NK-92 (cell line): ENCODE measurements around the gene LIMS4.
"Not testable (repeated sequence)": the region's sequence is repeated elsewhere in the genome, so short reads cannot be mapped to it uniquely, and the experiment has no call there.

Source experiments
- DNase-seq: peaks from one replicate; lab custom pipeline; 2025; ENCODE audit not compliant: unreplicated experiment; lab: John Stamatoyannopoulos, UW

Gene LIMS4, protein sequence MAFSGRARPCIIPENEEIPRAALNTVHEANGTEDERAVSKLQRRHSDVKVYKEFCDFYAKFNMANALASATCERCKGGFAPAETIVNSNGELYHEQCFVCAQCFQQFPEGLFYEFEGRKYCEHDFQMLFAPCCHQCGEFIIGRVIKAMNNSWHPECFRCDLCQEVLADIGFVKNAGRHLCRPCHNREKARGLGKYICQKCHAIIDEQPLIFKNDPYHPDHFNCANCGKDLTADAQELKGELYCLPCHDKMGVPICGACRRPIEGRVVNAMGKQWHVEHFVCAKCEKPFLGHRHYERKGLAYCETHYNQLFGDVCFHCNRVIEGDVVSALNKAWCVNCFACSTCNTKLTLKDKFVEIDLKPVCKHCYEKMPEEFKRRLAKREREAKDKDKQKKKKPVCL

DNA sequence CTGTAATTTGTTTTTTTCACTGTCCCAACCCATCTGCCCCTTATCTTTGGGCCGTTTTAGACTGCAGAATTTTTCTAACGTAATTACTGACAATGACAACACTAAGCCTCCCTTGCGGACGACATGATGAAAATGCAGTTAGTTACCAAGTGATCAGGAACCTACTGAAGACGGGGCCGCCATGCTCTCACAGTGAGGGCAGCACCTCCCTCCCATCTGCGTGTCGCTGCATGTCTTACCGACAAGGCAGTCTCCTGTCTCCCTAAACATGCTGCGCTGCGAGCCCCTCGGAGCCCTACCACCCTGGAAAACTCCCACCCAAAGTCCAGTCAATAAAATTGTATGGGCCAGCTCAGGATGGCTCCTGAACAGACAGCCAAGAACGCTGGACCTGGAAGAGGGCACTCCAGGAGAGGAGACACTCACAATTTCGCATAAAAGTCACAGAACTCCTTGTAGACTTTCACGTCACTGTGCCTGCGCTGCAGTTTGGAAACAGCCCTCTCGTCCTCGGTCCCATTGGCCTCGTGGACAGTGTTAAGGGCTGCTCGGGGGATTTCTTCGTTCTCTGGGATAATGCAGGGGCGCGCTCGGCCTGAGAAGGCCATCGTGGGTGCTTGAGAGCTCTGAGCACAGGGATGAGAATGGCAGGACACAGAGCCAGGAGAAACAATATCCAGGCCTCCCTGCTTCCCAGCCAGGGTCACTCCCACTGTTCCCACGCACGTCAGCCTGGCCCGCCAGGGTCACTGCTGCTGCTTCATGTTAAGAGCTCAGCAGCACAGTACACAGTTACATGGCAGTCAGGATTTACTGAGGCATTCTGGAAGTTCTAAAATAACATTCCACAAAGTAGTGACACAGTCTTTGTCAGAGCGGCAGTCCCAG is at the start of gene LIMS4:
LIMS4 (minus strand) TSS at position 646 of the 888 bp plus-strand sequence; CDS start at position 608, 38 bp downstream.
- not testable (repeated sequence) for DNase-seq

DNA sequence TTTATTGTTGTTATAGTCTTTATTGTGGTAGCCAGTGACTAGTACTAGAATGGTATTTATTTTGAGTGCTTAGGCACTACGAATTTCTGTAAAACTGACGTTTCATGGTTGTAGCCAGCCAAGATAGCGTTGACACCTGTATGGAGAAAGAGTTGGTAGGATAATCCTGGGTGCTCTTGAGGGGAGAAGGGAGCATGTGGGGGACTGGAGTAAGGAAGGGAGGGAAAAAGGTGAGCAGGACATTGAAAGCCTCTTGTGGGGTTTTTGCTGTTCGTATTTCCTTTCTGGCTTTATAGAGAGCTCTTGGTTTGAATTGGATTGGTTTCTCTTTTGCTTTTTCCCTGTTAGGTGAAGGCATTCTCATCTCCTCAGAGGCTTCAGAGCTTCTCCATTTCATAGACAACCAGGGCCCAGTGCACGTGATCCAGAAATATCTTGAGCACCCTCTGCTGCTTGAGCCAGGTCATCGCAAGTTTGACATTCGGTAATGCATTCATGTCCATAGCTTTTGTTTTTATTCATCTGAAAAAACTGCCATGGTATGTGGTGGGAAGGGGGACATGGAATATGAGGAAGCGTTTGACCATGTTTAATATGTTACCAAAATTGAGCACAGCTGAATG is 27.2 kb upstream of the LIMS4 start:
- DNase-seq = not testable (repeated sequence)

DNA sequence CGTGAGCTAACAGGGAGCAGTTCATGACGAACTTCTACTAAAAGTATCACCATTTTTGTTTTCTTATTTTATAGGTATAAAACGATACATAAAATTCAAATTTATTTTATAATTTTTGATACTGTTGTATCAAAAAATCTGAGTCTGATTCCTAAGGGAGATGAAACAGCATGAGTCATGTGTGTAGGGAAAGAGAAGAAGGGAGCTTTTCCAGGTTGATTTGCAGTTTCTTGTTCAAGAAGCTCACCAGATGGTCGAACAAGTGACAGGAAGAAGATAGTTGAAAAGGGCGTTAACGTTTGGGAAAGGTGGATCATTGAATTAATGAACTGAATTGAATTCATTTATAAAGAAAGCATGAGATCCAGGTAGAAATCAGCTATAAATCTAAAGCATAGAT is 23.4 kb upstream of the LIMS4 start:
- DNase-seq = not testable (repeated sequence)

DNA sequence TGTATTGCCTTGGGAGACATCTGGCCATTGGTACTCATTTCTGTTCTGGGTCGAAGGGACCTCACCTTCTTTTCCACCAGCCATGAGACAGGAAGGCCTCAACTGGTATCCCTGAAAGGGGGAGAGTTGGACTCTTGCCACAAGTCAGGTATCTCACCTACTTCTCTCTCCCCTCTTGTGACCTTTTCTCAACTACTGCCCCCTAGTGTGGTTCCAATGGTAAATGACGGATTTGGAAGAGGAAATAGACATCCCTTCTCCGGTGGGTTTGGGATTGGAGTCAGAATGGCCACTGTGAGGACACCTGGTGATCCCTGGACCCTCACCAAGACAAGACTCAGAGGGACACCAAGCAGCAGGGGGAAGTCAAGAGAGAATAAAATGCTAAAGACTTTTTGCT is 21.9 kb upstream of the LIMS4 start:
- not testable (repeated sequence) for DNase-seq

DNA sequence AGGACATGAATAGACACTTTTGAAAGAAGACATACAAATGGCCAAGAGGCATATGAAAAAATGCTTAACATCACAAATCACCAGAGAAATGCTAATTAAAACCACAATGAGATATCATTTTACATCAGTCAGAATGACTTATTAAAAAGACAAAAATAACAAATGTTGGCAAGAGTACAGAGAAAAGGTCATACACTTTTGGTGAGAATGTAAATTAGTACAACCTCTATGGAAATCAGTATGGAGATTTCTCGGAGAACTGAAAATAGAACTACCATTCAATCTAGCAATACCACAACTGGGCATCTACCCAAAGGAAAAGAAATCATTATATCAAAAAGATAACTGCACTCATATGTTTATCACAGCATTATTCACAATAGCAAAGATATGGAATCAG is 16.4 kb upstream of the LIMS4 start:
- DNase-seq = not testable (repeated sequence)

DNA sequence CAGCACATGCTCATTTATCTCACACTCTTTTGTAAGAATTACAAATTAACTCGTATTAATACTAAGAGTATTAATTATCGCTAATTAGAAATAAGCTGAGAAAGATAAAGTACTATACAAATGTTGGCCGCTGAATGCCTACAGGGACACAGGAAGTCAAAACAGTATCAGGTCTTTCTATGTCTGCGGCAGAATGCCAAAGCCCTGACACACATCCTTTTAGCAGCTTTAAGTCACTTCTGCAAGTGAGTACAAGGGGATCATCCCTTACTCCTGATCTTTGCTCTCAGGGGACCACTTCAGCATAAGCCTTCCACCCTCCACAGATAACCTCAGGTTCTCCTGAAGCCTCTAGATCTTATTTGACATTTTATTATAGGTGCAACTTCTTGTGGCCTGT is 10.1 kb upstream of the LIMS4 start:
- not testable (repeated sequence) for DNase-seq

DNA sequence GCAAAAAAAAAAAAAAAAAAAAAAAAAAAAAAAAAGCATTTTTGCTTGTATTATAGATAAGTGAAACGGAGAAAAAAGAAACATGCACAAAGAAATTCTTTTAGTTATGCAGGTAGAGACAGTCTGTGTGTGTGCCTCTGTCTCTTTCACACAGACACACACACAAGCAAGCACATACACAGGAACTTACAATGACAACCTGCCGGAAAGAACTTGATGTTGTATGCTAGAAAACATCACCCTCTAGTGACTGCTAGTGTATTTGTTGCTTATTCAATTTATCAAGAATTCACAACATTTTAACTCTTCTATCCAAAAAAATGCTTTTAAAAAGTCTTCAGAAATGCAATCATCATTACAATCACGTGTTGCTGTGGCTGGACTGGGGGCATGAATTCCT is 8.6 kb upstream of the LIMS4 start:
- not testable (repeated sequence) for DNase-seq

DNA sequence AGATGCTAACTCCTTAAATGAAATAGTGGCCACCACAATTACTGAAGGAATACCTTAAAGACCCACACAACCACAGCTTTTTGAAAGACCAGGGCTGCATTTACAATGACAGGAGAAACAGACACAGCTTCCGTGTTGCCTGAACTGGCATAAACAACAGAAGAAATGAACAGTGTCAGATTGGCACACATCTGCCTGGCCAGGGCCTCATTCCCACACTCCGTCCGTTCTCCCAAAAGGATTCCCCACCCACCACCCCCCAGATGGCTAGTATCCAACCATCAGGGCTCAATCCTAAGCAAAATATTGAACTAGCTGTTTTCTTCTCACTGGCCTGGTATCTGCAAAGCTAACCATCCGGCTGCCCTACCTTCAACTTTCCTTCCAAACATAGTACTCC is 7.5 kb upstream of the LIMS4 start:
- DNase-seq = not testable (repeated sequence)

DNA sequence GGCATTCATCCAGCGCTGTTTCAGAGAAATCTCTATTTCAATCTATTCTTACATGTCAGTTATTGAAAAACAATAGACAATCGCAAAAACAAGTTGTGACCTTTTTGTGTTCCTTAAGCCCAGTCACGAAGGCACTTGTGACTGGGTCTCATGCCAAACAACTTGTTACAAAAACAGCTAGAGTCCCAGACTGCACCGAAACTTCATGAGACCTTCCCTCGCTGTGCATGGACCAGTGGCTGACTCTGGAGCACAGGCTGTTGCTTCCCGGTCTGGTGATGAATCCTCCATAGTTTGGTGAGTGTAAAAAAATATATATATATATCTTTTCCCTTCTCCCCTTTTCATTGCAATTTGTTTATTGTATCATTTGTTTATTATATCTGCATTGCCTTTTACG is 4.8 kb upstream of the LIMS4 start:
- DNase-seq = not testable (repeated sequence)

DNA sequence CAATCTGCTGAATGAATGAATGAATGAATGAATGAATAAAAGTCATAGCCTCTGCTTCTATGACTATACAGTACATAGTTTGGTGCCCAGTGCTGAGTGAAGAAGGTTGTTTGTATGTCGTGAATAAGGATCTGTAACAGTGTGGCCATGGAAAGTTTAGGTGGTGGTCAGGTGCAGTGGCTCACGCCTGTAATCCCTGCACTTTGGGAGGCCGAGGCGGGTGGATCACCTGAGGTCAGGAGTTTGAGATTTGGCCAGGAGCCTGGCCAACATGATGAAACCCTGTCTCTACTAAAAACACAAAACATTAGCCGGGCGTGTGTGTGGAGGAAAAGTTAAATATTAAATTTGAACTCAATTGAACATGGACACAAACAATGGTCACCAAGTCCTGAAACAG is 4.3 kb upstream of the LIMS4 start:
- not testable (repeated sequence) for DNase-seq

DNA sequence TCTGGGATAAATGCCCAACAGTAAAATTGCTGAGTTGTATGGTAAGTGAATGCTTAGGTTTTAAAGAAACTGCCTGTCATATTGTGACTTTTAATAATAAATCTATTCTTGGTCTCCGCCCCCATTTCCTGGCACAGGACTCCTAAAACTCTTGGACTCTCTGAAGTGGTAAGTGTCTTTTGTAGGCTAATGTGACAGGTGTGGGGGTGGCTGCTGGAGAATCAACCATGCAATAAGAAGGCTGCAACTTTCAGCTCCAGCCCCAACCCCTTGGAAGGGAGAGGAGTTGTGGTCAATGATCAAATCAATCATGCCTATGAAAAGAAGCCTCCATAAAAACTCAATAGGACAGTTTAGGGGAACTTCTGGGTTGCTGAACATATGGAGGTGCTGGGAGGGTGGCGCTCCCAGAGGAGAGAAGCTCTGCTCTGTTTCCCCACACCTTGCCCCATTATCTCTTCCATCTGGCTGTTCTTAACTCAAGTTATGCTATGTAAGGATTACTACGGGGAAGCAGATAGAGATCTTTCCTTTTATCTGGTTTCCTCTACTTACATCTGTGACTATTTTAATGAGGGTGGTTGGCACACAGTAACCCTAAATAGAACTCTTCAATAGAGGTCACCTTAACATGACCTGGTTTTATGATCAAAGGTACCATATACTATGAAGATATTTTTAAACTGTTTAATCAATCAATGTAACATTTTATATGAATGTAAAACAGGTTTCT is 3.2 kb upstream of the LIMS4 start:
- DNase-seq = not testable (repeated sequence)

DNA sequence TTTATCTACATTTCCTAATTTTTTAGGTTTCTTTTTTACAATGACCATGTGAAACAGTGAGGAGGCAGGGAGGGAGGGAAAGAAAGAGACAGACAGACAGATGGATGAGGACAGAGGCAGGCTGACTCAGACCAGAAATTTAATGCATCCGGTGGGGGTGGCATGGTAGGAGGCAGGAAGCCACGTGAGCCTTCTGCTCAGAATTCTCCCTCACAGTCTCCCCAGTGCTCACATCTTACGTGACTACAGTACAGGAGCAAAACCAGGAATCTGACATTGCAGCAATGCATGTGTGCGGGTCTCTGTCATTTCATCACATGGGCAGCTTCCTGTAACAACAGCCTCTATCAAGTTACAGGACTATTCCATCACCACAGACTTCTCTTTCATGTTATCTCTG is 2.3 kb upstream of the LIMS4 start:
- DNase-seq = not testable (repeated sequence)

DNA sequence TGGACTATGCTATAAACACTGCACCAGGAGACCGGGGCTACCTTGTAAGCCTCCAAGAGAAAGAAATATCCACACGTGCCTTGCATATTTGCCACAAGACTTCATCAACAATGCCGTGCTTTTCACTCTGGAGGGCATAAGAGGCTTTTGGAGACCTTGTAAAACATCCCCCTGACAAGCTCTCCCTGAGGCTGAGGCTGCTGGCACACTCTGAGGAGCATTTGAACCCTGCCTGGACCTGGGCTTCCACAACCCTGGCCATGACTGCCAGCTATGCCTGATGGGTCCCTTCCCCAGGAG is 393 bp upstream of the LIMS4 start:
- DNase-seq = not testable (repeated sequence)

DNA sequence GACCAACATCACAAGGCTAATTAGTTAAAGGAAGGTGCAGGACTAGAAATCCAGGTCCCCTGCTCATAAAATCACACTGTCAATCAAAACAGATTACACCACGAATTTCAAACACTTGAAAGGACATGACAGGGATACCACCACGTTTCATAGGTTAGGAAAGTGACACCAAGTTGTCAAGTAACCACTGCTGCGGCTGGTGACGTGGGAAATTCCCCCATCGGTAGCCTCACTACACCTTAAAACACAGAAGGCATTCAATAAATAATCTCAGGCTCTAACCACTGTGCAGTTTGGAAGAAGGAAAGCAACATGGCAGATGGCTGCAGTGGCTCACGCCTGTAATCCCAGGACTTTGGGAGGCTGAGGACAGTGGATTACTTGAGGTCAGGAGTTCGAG is 3.7 kb downstream of the LIMS4 start:
- not testable (repeated sequence) for DNase-seq

DNA sequence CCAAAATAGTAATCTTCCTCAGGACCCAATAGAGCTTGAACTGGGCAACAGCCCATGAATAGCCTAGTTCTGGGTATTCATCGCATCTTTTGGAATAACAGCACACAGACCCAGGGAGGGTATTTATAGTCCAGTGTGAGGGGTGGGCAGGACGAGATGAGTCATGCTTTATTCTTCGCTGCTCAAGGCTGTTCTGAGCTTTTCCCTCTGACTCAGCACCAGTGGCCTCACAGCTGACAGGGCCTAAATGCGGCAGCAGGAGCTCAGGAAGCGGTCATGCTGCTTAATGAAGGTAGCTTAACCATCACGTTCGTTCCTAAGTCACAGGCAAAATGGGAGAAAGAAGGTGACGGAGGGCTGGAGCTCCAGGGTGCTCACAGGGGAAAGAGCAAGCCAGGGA is 7.3 kb downstream of the LIMS4 start:
- DNase-seq = not testable (repeated sequence)

DNA sequence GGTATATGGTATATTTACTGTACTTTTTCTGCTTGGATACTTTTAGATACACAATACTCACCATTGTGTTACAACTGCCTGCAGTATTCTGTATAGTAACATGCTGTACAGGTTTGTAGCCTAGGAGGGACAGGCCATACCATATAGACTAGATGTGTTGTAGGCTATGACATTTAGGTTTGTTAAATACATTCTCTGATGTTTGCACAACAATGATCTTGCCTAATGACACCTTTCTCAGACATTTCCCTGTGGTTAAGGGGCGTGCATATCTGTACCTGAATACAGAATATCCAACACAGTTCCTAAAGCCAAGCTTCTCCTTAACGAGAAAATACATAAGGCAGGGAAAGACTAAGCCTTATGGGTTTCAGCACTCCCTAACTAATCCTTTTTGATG is 10.2 kb downstream of the LIMS4 start:
- not testable (repeated sequence) for DNase-seq

DNA sequence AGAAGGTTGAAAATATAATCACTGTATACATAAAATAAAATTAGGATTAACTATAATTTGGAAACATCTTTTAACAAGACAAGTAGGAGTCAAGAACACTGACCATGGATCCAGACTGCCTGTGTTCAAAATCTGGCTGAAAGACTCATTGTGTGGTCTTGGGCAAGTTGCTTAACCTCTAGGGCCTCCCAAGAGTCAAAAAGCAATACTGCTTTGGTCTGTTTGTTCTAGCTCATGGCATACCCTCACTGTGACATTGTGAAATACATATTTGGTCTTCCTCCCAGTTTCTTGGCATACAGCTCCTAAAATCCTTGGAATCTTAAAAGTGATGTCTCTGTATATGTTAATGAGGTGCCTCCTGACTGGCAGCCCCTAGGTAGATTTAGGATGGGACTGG is 12.3 kb downstream of the LIMS4 start:
- DNase-seq = not testable (repeated sequence)

DNA sequence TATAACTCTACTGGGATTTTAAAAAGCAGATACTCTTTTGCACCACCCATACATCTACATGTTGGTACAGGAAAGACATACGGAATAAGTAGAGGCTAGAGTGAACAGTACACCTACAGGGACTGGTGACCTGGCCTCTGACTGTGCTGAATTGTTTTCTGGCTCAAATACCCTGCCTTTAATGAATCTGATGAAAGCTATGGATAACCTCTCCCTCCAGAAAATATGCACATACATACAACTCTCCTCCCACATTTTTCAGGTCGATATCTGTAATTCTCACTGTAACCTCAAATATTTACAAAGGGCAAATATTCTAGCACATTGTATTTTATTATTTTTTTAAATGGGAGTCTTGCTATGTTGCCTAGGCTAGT is 15.4 kb downstream of the LIMS4 start:
- DNase-seq = not testable (repeated sequence)

DNA sequence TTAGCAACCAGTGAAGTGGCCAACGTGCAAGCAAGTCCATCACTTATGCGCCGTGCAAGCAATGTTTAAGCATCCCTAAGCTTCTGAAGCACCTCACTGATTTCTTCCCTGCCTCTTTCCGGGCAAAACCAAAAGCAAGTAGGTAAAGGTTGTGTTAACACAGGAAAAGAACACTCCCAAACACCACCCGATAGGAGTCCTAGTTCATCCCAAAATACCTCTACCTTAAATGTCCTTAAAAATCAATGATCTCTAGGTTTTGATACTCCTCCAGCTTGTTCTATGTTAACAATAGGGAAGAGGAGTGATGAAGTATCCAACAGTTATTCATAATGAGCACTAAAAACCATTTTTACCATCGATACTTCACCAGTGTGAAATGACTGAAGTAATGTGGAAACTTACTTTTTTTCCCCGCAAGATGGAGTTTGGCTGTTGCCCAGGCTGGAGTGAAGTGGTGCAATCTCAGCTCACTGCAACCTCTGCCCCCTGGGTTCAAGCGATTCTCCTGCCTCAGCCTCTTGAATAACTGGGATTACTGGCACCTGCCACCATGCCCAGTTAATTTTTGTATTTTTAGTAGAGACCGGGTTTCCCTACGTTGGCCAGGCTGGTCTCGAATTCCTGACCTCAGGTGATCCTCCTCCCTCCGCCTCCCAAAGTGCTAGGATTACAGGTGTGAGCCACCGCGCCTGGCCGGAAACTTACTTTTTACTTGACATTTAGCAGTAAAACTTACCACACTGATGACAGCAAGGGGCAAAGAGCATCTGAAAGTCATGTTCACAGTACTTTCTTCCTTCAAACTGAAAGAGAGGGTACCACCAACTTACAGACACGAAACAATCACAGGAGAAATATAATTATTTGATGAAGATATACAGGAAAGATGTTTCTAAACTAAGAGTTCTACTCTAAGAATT is 16.1 kb downstream of the LIMS4 start:
- DNase-seq = not testable (repeated sequence)
